Kidney tubule cell (primary cell): ENCODE results near the gene SORL1.

ENCODE experiments used
- DNase-seq: peaks from one replicate; pipeline ENCODE4 v3.0.0-alpha.2; 2018; ENCODE audit warnings: low spot score

The SORL1 gene

DNA sequence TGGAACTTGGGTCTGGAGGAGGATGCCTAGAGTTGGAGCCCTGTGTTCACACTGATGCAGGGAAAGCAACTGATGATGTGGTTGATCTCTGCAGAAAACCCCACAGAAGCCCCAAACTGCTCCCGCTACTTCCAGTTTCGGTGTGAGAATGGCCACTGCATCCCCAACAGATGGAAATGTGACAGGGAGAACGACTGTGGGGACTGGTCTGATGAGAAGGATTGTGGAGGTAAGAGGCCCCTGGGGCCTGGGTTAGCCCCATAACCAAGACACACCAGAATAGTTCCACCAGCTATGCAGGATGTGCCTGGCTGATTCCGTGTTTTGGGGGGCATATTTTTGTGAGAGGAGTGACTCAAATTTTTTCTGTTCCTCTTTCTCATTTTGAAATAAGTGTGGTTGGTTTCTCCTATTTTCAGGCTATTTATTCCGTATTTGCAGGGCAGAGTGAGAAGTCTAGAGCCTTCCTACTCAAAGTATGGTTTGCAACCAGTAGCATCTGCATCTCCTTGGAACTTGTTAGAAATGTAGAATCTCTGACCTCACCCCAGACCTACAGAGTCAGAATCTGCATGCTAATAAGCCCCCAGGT is 137.9 kb downstream of the SORL1 start:
- no peak for DNase-seq

DNA sequence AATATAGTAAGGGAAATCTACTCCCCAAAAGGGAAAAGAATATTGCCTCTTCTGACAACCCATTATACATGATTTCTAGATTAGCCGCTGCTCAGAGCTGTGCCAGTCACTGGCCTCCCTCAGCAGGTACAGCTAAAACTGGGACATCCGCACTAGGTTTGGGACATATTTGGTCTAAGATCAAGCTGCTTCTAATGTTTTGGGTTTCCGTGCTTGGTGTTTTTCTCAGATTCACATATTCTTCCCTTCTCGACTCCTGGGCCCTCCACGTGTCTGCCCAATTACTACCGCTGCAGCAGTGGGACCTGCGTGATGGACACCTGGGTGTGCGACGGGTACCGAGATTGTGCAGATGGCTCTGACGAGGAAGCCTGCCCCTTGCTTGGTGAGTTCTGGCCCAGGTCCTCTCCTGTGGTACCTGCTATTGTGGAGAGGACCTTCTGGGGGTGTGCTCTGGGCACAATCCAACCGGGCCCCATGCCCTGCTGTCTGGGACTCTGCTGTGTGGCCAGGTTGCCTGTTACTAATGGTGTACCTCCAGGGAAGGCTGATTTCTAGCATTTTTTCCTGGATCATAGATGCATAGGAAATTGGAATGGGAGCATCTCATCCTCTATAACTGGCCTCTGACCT is 138.8 kb downstream of the SORL1 start:
- no peak for DNase-seq

DNA sequence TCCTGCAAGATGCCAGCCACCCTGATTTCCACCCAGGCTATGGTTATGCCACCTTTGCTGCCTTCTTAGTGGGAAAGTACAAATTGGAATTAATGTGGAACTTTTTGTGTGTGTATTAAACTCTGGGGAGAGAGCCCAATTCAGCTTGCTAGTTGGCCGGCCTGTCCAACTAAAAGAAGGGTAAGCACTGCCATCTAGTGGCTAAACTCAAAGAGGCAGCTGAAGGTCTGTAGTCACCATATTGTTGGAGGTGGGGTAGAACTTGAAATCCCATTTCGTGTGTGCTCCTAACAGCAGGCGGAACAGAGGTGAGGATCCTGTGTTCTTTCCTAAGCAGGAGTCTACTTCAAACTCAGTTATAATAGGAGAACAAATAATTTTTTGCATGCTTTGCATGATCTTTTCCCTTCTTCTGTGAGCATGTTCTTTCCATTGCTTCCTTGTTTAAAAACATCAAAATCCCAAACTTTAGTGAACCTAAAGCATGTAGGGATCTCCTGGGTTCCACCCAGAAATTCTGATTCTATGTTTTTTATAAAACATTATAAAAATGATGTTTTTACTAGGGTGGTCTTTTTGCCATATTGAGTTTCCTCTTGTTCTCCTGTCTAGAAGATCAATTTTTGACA is 139.4 kb downstream of the SORL1 start:
- DNase-seq, result peak; percentile 75

GRCh38 chr11:121592708-121593107 is 140.6 kb downstream of the SORL1 start:
- DNase-seq, result no peak

DNA sequence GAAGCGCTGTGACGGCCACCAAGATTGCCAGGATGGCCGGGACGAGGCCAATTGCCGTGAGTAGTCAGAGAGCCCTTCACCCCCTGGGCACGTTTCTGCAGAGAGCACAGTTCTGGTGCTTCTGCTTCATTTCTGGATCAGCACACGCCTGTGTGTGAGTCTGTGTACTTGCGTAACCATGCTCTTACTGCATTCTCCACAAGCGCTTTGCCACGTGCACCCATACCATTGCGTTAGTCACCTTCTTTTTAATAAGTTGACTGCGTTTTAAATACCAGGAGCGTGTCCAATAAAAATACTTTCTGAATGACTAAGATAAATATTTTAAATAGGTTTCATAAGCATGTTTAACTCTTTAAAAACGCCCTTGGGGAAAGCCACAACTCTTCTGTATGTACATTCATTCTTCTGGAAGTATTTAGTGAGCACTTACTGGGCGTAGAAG is 143.6 kb downstream of the SORL1 start:
- peak; percentile 88 for DNase-seq

GRCh38 chr11:121596195-121597155 is 144.4 kb downstream of the SORL1 start:
- no peak for DNase-seq

GRCh38 chr11:121603316-121603715 is 151.2 kb downstream of the SORL1 start:
- DNase-seq, result no peak

DNA sequence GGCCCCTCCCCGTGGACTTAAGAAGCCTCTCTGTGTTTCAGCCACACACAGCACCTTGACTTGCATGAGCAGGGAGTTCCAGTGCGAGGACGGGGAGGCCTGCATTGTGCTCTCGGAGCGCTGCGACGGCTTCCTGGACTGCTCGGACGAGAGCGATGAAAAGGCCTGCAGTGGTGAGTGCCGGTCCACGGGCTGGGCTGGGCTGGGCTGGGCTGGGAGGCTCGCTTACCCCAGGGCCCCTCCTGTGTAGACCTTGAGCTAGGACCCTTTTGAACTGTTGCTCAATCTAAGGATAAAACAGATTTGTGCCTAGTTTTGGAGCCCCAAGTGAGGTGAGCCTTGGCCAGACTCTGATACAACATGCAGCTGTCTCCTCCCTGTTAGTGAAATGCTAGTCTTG is 152.0 kb downstream of the SORL1 start:
- no peak for DNase-seq

DNA sequence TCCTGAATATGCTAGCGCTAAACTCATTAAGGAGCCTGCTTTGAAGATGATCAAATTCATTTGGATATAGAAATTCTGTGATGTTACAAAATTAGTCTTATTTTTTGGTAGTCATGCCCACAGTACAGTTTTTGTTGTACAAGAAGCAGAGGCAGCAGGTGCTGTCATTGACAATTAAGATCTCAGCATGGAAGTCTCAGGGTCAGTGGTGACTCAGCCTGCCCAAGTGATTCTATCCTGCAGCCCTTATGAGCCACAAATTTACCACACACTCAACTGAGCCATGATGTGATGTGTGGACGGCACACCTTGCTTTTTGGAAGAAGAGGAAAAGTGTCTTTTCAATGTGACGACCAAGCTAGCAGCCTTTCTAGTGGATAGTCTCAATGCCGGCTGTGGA is 154.2 kb downstream of the SORL1 start:
- peak; percentile 13 for DNase-seq

GRCh38 chr11:121607341-121607740 is 155.2 kb downstream of the SORL1 start:
- DNase-seq, result no peak

DNA sequence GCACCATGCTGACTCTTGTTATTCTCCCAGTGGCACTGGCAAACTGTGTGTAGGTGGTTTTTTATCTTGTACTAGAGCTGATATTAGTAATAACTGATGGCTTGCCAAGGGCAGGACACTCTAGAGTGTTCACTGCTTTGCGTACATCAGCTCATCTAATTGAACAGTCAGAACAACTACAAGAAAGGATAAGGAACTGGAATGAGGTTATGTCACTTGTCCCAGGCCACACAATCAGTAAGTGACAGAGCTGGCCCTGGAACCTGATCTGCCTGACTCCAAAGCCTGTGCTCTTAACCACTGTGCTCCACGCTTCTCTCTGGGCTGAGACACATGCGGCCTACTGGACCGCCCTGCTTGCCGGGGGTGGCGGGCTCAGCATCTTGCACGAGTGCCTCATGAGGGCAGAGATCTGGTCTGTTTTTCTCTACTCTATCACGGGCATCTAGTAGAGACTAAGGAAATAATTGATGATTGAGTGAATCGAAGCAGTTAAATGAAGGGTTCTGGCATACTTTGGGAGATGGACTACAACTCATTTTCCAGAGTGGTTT is 156.5 kb downstream of the SORL1 start:
- no peak for DNase-seq

- DNase-seq, result no peak
These were observed 158.6 kb downstream of the SORL1 start for GRCh38 chr11:121610706-121611105.

DNA sequence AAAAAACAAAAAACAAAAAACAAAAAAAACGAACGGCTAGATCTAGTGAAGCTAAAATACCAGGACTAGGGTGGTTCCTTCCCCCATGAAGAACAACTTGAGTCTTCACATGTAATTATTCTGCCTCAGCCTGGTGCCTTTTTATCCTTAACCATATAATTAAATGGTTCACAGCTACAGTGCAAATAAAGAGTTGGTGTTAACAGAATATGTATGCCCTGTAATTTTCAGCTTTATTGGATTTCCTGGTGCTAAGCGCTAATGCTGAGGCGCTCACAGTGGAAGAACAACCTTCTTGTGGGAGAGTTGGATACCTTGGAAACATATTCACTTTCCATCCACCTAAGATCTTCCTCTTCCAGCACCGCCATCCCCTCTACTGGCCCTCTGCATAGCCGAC is 159.1 kb downstream of the SORL1 start:
- no peak for DNase-seq

- DNase-seq, result peak; percentile 27
These were observed 161.6 kb downstream of the SORL1 start for GRCh38 chr11:121613724-121614123.

DNA sequence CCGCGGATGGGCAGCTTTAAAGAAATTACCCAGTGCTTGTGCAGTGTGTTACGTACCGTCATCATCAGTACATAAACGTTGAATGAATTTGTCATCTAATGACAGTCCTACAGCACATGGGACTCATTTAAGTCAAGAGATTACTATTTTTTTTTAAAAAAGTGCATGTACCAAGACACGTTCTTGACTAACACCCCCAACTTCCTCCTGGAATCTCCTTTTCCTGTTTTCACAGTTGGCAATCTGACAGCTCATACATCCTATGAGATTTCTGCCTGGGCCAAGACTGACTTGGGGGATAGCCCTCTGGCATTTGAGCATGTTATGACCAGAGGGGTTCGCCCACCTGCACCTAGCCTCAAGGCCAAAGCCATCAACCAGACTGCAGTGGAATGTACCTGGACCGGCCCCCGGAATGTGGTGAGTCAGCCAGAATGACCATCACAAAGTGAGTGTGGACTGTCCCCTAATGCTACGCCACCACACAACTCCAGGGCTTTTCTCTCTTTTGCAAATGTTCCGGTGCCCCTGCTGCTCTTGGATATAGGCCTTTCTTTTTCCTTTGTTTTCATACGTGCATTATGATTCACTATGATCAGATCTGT is 162.6 kb downstream of the SORL1 start:
- peak; percentile 69 for DNase-seq

- DNase-seq, result peak; percentile 60
These were observed 163.4 kb downstream of the SORL1 start for GRCh38 chr11:121615501-121615900.

DNA sequence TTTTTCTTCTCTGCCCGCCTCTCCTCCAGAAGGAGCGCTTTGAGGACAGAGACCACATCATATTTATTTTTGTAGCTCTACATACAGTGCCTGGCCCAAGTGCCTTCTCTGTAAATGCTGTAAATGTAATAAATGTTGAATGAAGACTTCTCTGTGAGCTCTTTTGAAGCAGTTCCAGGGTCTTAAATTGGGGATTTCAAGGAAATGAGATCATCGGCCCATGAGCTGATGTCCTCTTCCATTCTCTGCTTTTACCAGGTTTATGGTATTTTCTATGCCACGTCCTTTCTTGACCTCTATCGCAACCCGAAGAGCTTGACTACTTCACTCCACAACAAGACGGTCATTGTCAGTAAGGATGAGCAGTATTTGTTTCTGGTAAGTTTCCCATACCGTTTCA is 166.4 kb downstream of the SORL1 start:
- no peak for DNase-seq

DNA sequence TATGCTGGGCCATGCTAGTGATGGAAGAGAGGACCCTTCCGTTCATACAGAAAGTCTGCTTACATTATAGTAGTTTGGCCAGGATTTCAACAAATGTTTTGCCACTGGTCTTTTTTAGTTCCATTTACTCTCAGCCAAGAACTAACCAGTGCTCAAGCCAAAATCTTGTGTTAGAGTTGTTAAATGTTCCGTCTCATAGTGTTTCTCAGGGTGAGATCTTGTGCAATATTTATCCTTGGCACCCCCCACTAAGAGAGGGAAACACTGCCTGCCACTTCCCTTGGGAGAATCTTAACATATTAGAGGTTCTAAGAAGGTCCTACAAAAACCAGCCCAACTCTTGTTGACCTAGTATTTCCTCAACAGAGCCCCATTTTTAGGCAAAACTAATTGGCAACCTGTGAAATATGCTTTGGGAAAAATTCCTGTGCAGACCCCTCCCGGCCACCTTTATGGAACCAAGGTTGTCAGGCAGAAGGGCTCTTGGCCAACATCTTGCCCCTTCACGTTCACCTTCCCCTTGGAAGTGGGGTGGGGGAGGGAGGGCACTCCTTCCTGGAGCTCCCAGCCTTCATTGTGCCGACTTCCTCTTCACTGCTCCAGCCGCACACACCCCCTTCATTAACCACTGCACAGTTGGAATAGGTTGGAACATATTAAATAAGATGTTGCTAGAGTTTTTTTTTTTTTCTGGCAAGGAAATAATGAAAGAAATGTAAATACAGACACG is 173.8 kb downstream of the SORL1 start:
- no peak for DNase-seq

- no peak for DNase-seq
These were observed 174.4 kb downstream of the SORL1 start for GRCh38 chr11:121626507-121626875.

- DNase-seq, result no peak
These were observed 174.9 kb downstream of the SORL1 start for GRCh38 chr11:121626980-121627379.

DNA sequence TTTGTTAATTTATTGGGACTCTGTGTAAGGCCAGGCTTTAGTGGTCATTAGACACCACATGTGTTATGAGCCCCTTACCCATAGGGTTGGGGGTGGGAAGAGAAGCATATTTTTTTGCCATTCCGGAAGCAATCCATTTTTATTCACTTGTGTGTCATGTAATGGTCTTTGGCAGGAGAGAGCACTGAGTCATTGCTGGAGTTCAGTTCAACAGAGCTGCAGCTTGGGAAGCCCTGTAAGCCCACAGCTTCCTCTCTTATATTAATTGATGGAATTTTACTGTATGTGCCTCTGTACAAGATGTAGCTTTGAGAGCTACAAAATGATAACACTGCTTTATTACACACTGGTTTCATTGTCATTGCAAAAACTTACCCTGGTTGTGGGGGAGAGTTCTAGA is 177.9 kb downstream of the SORL1 start:
- peak; percentile 50 for DNase-seq
